ENCODE results near the gene KIF16B.
A peak's percentile ranks its signal among the peaks of the same experiment; 100 is the strongest.

Gene KIF16B

DNA sequence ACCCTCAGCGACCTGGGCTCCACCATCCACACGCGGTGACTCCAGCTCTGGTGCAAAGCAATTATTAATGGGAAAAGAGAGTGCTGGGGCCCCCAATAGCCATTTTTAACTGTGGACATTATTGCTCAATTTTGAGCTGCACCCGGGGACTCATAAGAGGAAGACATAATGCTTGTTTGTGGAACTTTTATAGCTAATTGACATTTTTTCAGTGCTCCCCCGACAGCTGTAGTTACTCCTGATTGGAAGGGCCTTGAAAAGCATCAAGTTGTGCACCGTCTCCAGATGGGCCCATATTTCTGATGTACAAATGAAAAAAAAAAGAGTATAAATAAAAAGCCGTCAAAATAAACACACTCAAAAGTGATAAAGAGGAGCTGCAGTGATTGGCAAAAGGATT, 327.0 kb downstream of the KIF16B start:
- Histone ChIP-seq H3K4me1 (ENCODE audit: low read length) (peaks cover 5% of the 10 kb centered on the region; the same call in 1 of the 2 replicates), H4K20me1 (ENCODE audit: insufficient read depth, low read length) (no peaks in the 10 kb centered on the region), H3K4me2 (ENCODE audit: low read length) (no peak overlapping the region), H3K4me3 (ENCODE audit: low read length) (no peak overlapping the region), H2AFZ (ENCODE audit: low read depth, low read length) (no peak overlapping the region), H3K27me3 (ENCODE audit: low read depth, low read length) (peaks cover 12% of the 10 kb centered on the region; the same call in 1 of the 2 replicates), H3K9me3 (ENCODE audit: insufficient read depth, low read length) (no peaks in the 10 kb centered on the region), H3K27ac (ENCODE audit: low read length) (no peak overlapping the region), H3K36me3 (replicated peaks; ENCODE audit: low read depth, low read length) (no peaks in the 10 kb centered on the region), H3K9ac (ENCODE audit: low read length) (no peak overlapping the region), H3K79me2 (ENCODE audit: low read length) (no peaks in the 10 kb centered on the region)
- TF ChIP-seq, protein P1, sequence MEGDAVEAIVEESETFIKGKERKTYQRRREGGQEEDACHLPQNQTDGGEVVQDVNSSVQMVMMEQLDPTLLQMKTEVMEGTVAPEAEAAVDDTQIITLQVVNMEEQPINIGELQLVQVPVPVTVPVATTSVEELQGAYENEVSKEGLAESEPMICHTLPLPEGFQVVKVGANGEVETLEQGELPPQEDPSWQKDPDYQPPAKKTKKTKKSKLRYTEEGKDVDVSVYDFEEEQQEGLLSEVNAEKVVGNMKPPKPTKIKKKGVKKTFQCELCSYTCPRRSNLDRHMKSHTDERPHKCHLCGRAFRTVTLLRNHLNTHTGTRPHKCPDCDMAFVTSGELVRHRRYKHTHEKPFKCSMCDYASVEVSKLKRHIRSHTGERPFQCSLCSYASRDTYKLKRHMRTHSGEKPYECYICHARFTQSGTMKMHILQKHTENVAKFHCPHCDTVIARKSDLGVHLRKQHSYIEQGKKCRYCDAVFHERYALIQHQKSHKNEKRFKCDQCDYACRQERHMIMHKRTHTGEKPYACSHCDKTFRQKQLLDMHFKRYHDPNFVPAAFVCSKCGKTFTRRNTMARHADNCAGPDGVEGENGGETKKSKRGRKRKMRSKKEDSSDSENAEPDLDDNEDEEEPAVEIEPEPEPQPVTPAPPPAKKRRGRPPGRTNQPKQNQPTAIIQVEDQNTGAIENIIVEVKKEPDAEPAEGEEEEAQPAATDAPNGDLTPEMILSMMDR (IDR thresholded peaks at IDR 0.05; ENCODE audit: low read depth, low read length), result no peak
- TF ChIP-seq EZH2phosphoT487 (IDR thresholded peaks at IDR 0.05; ENCODE audit: low read depth), result no peak

DNA sequence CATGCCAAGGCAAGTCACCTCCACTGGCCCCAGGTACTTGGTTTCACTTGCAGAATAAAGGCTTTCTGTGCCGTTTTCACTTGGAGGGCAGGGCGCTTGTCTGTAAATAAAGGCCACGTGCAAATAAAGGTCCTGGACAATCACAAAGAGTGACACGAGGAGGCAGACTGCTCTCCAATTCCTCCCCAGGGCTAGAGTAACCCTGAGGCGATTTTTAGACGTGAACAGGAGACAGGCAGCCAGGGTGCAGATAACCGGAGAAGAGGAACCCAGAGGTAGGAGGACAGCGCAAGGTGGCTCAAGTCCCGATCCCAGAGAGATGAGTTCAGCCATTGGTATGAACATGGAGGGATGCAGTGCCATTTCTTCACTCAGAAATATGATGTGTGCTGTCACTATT, 327.4 kb downstream of the KIF16B start:
- Histone ChIP-seq H3K27me3 (ENCODE audit: low read depth, low read length) (peaks cover 12% of the 10 kb centered on the region; the same call in 1 of the 2 replicates), H3K79me2 (ENCODE audit: low read length) (no peaks in the 10 kb centered on the region), H2AFZ (ENCODE audit: low read depth, low read length) (no peak overlapping the region), H3K27ac (ENCODE audit: low read length) (no peak overlapping the region), H3K4me1 (ENCODE audit: low read length) (peaks cover 5% of the 10 kb centered on the region; the same call in 1 of the 2 replicates), H3K36me3 (replicated peaks; ENCODE audit: low read depth, low read length) (no peaks in the 10 kb centered on the region), H4K20me1 (ENCODE audit: insufficient read depth, low read length) (no peaks in the 10 kb centered on the region), H3K4me3 (ENCODE audit: low read length) (no peak overlapping the region), H3K4me2 (ENCODE audit: low read length) (no peak overlapping the region), H3K9ac (ENCODE audit: low read length) (no peak overlapping the region), H3K9me3 (ENCODE audit: insufficient read depth, low read length) (0 out of 2 replicates have a peak, but pooled peaks cover under 1% of the 10 kb centered on the region)
- TF ChIP-seq, protein P1 (IDR thresholded peaks at IDR 0.05; ENCODE audit: low read depth, low read length), result no peak

DNA sequence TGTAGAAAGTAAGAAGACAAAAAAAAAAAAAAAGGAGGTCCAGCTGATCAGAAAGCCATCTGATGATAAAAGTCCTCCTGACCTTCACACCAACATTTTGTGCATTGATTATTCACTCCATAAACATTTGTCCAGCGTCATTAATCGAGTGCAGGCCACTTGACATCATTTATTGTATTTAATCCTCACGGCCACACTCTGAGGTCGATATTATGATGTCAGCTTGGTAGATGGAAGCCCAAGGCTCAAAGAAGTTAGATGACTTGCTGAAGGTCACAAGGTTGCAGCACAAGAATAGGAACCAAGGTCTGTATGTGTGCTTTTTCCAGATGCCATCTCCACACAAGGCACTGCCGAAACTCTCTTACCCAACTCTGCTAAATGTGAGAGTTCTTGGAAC, 328.4 kb downstream of the KIF16B start:
- H3K27me3 ChIP-seq (ENCODE audit: low read depth, low read length), result peaks cover 12% of the 10 kb centered on the region; the same call in 1 of the 2 replicates
- H3K9me3 ChIP-seq (ENCODE audit: insufficient read depth, low read length), result peaks cover 10% of the 10 kb centered on the region; the same call in 1 of the 2 replicates
- H2AFZ ChIP-seq (ENCODE audit: low read depth, low read length), result no peak overlapping the region
- H3K79me2 ChIP-seq (ENCODE audit: low read length), result no peaks in the 10 kb centered on the region
- H3K9ac ChIP-seq (ENCODE audit: low read length), result no peak overlapping the region
- H4K20me1 ChIP-seq (ENCODE audit: insufficient read depth, low read length), result no peaks in the 10 kb centered on the region
- H3K4me1 ChIP-seq (ENCODE audit: low read length), result peaks cover 5% of the 10 kb centered on the region; the same call in 1 of the 2 replicates
- H3K4me2 ChIP-seq (ENCODE audit: low read length), result no peak overlapping the region
- H3K36me3 ChIP-seq (replicated peaks; ENCODE audit: low read depth, low read length), result peaks cover 8% of the 10 kb centered on the region
- H3K4me3 ChIP-seq (ENCODE audit: low read length), result no peak overlapping the region
- no peak overlapping the region for H3K27ac ChIP-seq (ENCODE audit: low read length)
- TF ChIP-seq, protein P1 (IDR thresholded peaks at IDR 0.05; ENCODE audit: low read depth, low read length), result no peak
- no peak for TF ChIP-seq EZH2phosphoT487 (IDR thresholded peaks at IDR 0.05; ENCODE audit: low read depth)

DNA sequence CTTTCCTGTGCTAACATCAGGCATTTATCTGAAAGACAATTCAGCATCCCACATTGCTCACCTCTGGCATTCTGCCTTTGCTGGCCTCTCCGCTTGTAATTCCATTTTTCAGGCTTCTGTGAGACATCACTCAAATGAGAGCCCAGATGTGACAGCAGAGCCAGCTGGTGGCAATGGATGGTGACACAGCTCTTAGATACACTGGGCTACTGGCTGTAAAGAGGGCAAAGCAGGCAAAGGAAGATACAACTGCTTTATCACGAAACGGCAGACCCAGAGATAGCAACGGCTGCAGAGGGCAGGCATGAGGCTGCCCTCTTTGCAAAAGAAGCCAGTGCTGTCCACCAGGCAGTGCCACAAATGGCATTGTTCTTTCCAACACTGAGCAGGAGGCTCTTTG, 329.8 kb downstream of the KIF16B start:
- peaks cover 5% of the 10 kb centered on the region; the same call in 1 of the 2 replicates for H3K4me1 ChIP-seq (ENCODE audit: low read length)
- peaks cover 9% of the 10 kb centered on the region for H3K36me3 ChIP-seq (replicated peaks; ENCODE audit: low read depth, low read length)
- H2AFZ ChIP-seq (ENCODE audit: low read depth, low read length), result no peak overlapping the region
- no peak overlapping the region for H3K9ac ChIP-seq (ENCODE audit: low read length)
- peaks cover 13% of the 10 kb centered on the region; the same call in 1 of the 2 replicates for H3K9me3 ChIP-seq (ENCODE audit: insufficient read depth, low read length)
- H3K4me2 ChIP-seq (ENCODE audit: low read length), result peak overlapping the region; percentile 44
- no peaks in the 10 kb centered on the region for H3K79me2 ChIP-seq (ENCODE audit: low read length)
- no peak for TF ChIP-seq EZH2phosphoT487 (IDR thresholded peaks at IDR 0.05; ENCODE audit: low read depth)
- TF ChIP-seq, protein P1 (IDR thresholded peaks at IDR 0.05; ENCODE audit: low read depth, low read length), result peak; percentile 54
- no peak overlapping the region for H3K27ac ChIP-seq (ENCODE audit: low read length)
- H4K20me1 ChIP-seq (ENCODE audit: insufficient read depth, low read length), result no peaks in the 10 kb centered on the region
- peak overlapping the region; percentile 35 for H3K4me3 ChIP-seq (ENCODE audit: low read length)
- H3K27me3 ChIP-seq (ENCODE audit: low read depth, low read length), result peaks cover 12% of the 10 kb centered on the region; the same call in 1 of the 2 replicates
